Keratinocyte (primary cell): ENCODE measurements around the gene TPRA1. TPM values are rescaled to one million over a fixed set of nuclear protein-coding genes. Genes with fewer than 3 reads are reported as not detected.
"Not testable (repeated sequence)": the region's sequence is repeated elsewhere in the genome, so short reads cannot be mapped to it uniquely, and the experiment has no call there.

Experiments
- DNase-seq: peaks from one replicate; pipeline ENCODE4 v3.0.0-alpha.2; 2011; ENCODE audit warnings: low read depth, missing footprints, low spot score
- FAIRE-seq: peaks from 2 replicates; lab custom pipeline; 2011; peaks lifted over from hg19 to GRCh38; lab: Jason Lieb, UNC
- H2AFZ ChIP-seq: 2 replicates; pipeline ENCODE4 v1.6.0; 2012; ENCODE audit warnings: low read length, control low read depth, inconsistent platforms; ENCODE audit not compliant: control insufficient read depth
- H3K27ac ChIP-seq: 2 replicates; pipeline ENCODE4 v1.5.1; 2011; ENCODE audit warnings: low read length; ENCODE audit not compliant: control insufficient read depth, insufficient read depth
- H3K27me3 ChIP-seq: 3 replicates; pipeline ENCODE4 v1.6.0; 2011; ENCODE audit warnings: low read length; ENCODE audit not compliant: control insufficient read depth, insufficient read depth; ENCODE audit errors: extremely low read depth
- H3K36me3 ChIP-seq, 2 experiments: 2 replicates in 1 of 2; 3 replicates in 1 of 2; pipeline ENCODE4 v1.5.1; 2011; ENCODE audit warnings: low read length in 2 of 2, mild to moderate bottlenecking in 1 of 2; ENCODE audit not compliant: control insufficient read depth in 2 of 2, insufficient read depth in 2 of 2; ENCODE audit errors: extremely low read depth in 1 of 2
- H3K4me1 ChIP-seq: 3 replicates; pipeline ENCODE4 v1.5.1; 2011; ENCODE audit warnings: low read length; ENCODE audit not compliant: control insufficient read depth, insufficient read depth; ENCODE audit errors: extremely low read depth
- H3K4me2 ChIP-seq: 3 replicates; pipeline ENCODE4 v1.6.0; 2011; ENCODE audit warnings: low read depth, low read length; ENCODE audit not compliant: control insufficient read depth, insufficient read depth; ENCODE audit errors: extremely low read depth
- H3K4me3 ChIP-seq, 3 experiments: fragments of 200-600 bp in 1 of 3; sonication (generic) in 1 of 3; 2 replicates in 2 of 3; 3 replicates in 1 of 3; pipeline ENCODE4 v1.5.1; 2011 to 2016; ENCODE audit warnings: low read length in 3 of 3, mild to moderate bottlenecking in 3 of 3, control low read depth in 2 of 3, inconsistent platforms in 1 of 3, low read depth in 1 of 3, mixed read lengths in 1 of 3, mixed run types in 1 of 3, moderate library complexity in 1 of 3; ENCODE audit not compliant: control insufficient read depth in 2 of 3, insufficient read depth in 2 of 3; ENCODE audit errors: extremely low read depth in 1 of 3
- H3K79me2 ChIP-seq: 2 replicates; pipeline ENCODE4 v1.6.0; 2012; ENCODE audit warnings: low read length; ENCODE audit not compliant: control insufficient read depth, insufficient read depth
- H3K9ac ChIP-seq: 3 replicates; pipeline ENCODE4 v1.6.0; 2011; ENCODE audit warnings: low read length; ENCODE audit not compliant: control insufficient read depth, insufficient read depth; ENCODE audit errors: extremely low read depth
- H3K9me1 ChIP-seq: 3 replicates; pipeline ENCODE4 v1.6.0; 2011; ENCODE audit warnings: low read length; ENCODE audit not compliant: control insufficient read depth, insufficient read depth; ENCODE audit errors: extremely low read depth
- H3K9me3 ChIP-seq: 2 replicates; pipeline ENCODE4 v1.5.1; 2012; ENCODE audit warnings: low read depth, low read length; ENCODE audit not compliant: control insufficient read depth
- H4K20me1 ChIP-seq: 3 replicates; pipeline ENCODE4 v1.6.0; 2011; ENCODE audit warnings: low read length; ENCODE audit not compliant: control insufficient read depth, insufficient read depth; ENCODE audit errors: extremely low read depth
- EZH2 ChIP-seq: IDR thresholded peaks from one replicate; pipeline ENCODE4 v1.6.1; 2012; ENCODE audit warnings: inconsistent platforms, mild to moderate bottlenecking, low read length, moderate library complexity
- dilution Hi-C: fragments of 300-500 bp; cut with MboI; formaldehyde crosslinking; loops from one replicate; pipeline ENCODE4 v1.7.0; 2020; ENCODE audit warnings: low sequenced_read_pairs; ENCODE audit not compliant: extremely low pct_ligation_motif_present
- polyA plus RNA-seq, 5 experiments: library from polyadenylated mRNA; depleted of rRNA in 3 of 5; stranded (reverse) in 3 of 5; stranded (forward) in 1 of 5; unstranded in 1 of 5; fragments of >200 nt; gene quantifications; 1 replicate in 1 of 5; 2 replicates in 3 of 5; 3 replicates in 1 of 5; pipeline versions ENCODE4 v1.2.1 to v1.2.3, GENCODE V29; 2011 to 2012; ENCODE audit warnings: missing spikeins in 2 of 5, low read depth in 1 of 5, low replicate concordance in 1 of 5
- TF ChIP-seq, protein P1 (sequence below), 3 experiments: IDR thresholded peaks in 1 of 3; conservative IDR thresholded peaks in 1 of 3; optimal IDR thresholded peaks in 1 of 3; 2 replicates in 2 of 3; 3 replicates in 1 of 3; pipeline versions ENCODE3 to v1.5.1; 2011; ENCODE audit warnings: low read length in 3 of 3, mild to moderate bottlenecking in 3 of 3, moderate library complexity in 2 of 3, control low read depth in 1 of 3, inconsistent platforms in 1 of 3; ENCODE audit not compliant: insufficient read depth in 2 of 3; ENCODE audit errors: extremely low read depth in 1 of 3

Gene TPRA1
- polyA plus RNA-seq, 1 donor (not counting 4 experiments of a cell fraction or from before 2014, with no cell fraction given): 22.2 TPM

DNA sequence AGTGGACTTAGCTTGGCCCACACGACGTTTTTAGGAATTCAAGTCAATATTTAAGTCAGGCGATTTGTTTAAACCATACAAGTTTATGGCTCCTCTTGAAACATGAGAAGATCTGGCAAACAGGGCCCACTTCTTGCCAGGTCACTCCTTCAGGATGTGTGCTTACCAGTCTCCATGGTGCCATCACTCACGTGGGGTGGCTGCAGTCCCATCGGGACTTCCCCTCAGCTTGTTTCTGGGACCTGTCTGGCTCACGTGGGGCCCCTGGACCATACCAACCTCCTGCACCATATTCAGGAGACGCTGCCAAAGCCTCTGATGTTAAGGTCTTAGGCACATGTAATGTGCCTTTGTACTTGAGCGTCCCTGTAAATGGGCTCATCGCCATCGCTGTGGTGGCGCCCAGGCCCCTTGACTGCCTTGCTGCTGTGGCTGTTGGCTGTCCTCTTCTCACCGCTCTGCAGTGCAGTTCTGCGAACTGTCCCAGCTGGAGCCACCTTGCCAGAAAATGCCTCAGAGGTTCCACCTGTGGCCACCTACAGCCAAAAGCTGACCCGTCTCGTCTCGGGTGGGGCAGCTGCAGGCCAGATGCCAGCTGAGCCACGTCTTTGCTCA lies 16.6 kb upstream of the TPRA1 start:
- peaks cover 2% of the 10 kb centered on the region for H3K79me2 ChIP-seq
- DNase-seq (no peak), FAIRE-seq (no peak)
- H3K36me3 ChIP-seq: peaks cover 7 to 45% of the 10 kb centered on the region in 2 experiments
- no peak overlapping the region for H3K9ac ChIP-seq
- no peaks in the 10 kb centered on the region for H4K20me1 ChIP-seq
- no peak overlapping the region for H3K4me3 ChIP-seq
- H3K27ac ChIP-seq: no peak overlapping the region
- no peak overlapping the region for H2AFZ ChIP-seq
- TF ChIP-seq EZH2: no peak
- TF ChIP-seq, protein P1, sequence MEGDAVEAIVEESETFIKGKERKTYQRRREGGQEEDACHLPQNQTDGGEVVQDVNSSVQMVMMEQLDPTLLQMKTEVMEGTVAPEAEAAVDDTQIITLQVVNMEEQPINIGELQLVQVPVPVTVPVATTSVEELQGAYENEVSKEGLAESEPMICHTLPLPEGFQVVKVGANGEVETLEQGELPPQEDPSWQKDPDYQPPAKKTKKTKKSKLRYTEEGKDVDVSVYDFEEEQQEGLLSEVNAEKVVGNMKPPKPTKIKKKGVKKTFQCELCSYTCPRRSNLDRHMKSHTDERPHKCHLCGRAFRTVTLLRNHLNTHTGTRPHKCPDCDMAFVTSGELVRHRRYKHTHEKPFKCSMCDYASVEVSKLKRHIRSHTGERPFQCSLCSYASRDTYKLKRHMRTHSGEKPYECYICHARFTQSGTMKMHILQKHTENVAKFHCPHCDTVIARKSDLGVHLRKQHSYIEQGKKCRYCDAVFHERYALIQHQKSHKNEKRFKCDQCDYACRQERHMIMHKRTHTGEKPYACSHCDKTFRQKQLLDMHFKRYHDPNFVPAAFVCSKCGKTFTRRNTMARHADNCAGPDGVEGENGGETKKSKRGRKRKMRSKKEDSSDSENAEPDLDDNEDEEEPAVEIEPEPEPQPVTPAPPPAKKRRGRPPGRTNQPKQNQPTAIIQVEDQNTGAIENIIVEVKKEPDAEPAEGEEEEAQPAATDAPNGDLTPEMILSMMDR (optimal IDR thresholded peaks at IDR 0.05 in 1 of 3, IDR thresholded peaks at IDR 0.05 in 1 of 3, conservative IDR thresholded peaks at IDR 0.05 in 1 of 3; ENCODE audit: extremely low read depth in 1 of 3, insufficient read depth in 2 of 3, low read length in 3 of 3): no peak
- H3K27me3 ChIP-seq: no peaks in the 10 kb centered on the region
- dilution Hi-C loops: no loop called here
- H3K9me1 ChIP-seq: no peaks in the 10 kb centered on the region
- H3K9me3 ChIP-seq: no peaks in the 10 kb centered on the region
- H3K4me2 ChIP-seq: no peak overlapping the region
- H3K4me1 ChIP-seq: no peaks in the 10 kb centered on the region

DNA sequence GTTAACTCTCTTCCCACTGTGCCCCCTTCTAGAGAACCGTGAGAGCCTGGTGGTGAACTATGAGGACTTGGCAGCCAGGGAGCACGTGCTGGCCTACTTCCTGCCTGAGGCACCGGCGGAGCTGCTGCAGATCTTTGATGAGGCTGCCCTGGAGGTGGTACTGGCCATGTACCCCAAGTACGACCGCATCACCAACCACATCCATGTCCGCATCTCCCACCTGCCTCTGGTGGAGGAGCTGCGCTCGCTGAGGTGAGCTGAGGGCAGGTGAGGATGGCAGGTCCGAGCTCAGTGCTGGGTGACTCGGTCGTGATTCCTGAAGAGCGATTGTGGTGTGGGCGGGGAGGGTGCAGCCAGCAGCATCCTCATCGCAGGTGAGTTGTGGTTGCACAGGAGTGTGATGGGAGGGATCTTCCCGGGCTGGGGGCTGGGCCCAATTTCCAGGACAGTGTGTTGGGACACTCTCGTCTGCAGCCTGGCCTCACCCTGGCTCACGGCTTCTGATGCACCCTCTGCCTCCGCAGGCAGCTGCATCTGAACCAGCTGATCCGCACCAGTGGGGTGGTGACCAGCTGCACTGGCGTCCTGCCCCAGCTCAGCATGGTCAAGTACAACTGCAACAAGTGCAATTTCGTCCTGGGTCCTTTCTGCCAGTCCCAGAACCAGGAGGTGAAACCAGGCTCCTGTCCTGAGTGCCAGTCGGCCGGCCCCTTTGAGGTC lies 15.7 kb upstream of the TPRA1 start:
- H3K4me1 ChIP-seq: no peaks in the 10 kb centered on the region
- H4K20me1 ChIP-seq: no peaks in the 10 kb centered on the region
- peaks cover 7 to 45% of the 10 kb centered on the region in 2 experiments for H3K36me3 ChIP-seq
- no peak for TF ChIP-seq EZH2
- TF ChIP-seq, protein P1 (optimal IDR thresholded peaks at IDR 0.05 in 1 of 3, IDR thresholded peaks at IDR 0.05 in 1 of 3, conservative IDR thresholded peaks at IDR 0.05 in 1 of 3; ENCODE audit: extremely low read depth in 1 of 3, insufficient read depth in 2 of 3, low read length in 3 of 3): no peak
- H3K9ac ChIP-seq: no peak overlapping the region
- no peak overlapping the region for H3K4me2 ChIP-seq
- H3K4me3 ChIP-seq: no peak overlapping the region
- FAIRE-seq: no peak
- no peak overlapping the region for H3K27ac ChIP-seq
- no peaks in the 10 kb centered on the region for H3K9me3 ChIP-seq
- no peaks in the 10 kb centered on the region for H3K9me1 ChIP-seq
- peaks cover 2% of the 10 kb centered on the region for H3K79me2 ChIP-seq
- dilution Hi-C loops: no loop called here
- H3K27me3 ChIP-seq: no peaks in the 10 kb centered on the region
- no peak for DNase-seq
- no peak overlapping the region for H2AFZ ChIP-seq

DNA sequence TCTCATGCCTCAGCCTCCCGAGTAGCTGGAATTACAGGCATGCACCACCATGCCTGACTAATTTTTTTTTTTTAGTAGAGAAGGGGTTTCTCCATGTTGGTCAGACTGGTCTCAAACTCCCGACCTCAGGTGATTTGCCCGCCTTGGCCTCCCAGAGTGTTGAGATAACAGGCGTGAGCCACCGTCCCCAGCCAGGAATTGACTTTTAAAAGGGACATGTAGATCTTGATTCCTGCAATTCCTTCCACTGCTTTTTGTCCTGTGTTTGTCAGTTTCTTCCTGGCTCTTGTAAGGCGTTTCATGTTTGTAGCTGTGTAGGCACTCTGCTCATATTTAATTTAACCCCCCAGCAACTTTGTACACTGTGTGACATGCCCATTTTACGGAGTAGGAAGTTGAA lies 15.0 kb upstream of the TPRA1 start:
- H3K4me2 ChIP-seq, FAIRE-seq, H3K9ac ChIP-seq, H3K27ac ChIP-seq, H3K4me1 ChIP-seq, H3K4me3 ChIP-seq, H4K20me1 ChIP-seq, H3K9me1 ChIP-seq, H2AFZ ChIP-seq, H3K27me3 ChIP-seq, H3K79me2 ChIP-seq, H3K9me3 ChIP-seq, dilution Hi-C loops, DNase-seq: not testable (repeated sequence)
- H3K36me3 ChIP-seq: peaks cover 7 to 40% of the 10 kb centered on the region in 2 experiments
